Adrenal gland (tissue), 12 donors: ENCODE results near the gene KNG1. TPM values are rescaled to one million over a fixed set of nuclear protein-coding genes. Genes with fewer than 3 reads are reported as not detected.
"Not testable (repeated sequence)": the region's sequence is repeated elsewhere in the genome, so short reads cannot be mapped to it uniquely, and the experiment has no call there.

Experiments
- DNase-seq, 7 donors: peaks; one replicate each; pipeline ENCODE4 v3.0.0-alpha.2; 2019 to 2020
- H3K27ac ChIP-seq, 5 donors: fragments of 200-600 bp; sonication (generic) in 4 of 5; 1 replicate in 3 of 5; 2 replicates in 2 of 5; pipeline versions ENCODE4 v1.5.1 to v1.8.0; 2016 to 2020; ENCODE audit warnings: mild to moderate bottlenecking in 1 of 5
- H3K27me3 ChIP-seq: fragments of 200-600 bp; 2 replicates; pipeline ENCODE4 v1.8.0; 2021
- H3K36me3 ChIP-seq, 2 donors: fragments of 200-600 bp; replicated peaks in 1 of 2; 1 replicate in 1 of 2; 2 replicates in 1 of 2; pipeline versions ENCODE4 v1.5.1 to v1.8.0; 2018 to 2022
- H3K4me1 ChIP-seq, 2 donors: fragments of 200-600 bp; replicated peaks in 1 of 2; 1 replicate in 1 of 2; 2 replicates in 1 of 2; pipeline versions ENCODE4 v1.5.1 to v1.8.0; 2018 to 2021
- H3K4me3 ChIP-seq, 4 donors: fragments of 200-600 bp; sonication (generic) in 3 of 4; one replicate each; pipeline ENCODE4 v1.5.1; 2016 to 2018
- H3K9me3 ChIP-seq, 3 donors: fragments of 200-600 bp; sonication (generic) in 1 of 3; replicated peaks in 1 of 3; 1 replicate in 2 of 3; 2 replicates in 1 of 3; pipeline versions ENCODE4 v1.5.1 to v1.8.0; 2016 to 2021
- POLR2A ChIP-seq, 2 donors: fragments of 450-650 bp; IDR thresholded peaks; one replicate each; pipeline ENCODE4 v1.6.1; 2017; ENCODE audit warnings: antibody characterized with exemption in 2 of 2, mild to moderate bottlenecking in 2 of 2, moderate library complexity in 1 of 2
- WGBS, 4 donors: extraction: QIAGEN DNeasy Blood & Tissue Kit in 2 of 4; methylation state at CpG; one replicate each; pipeline versions ENCODE4 v1.1.5 to v1.1.7; 2013 to 2017; 5-methylcytosine and 5-hydroxymethylcytosine counted together
- intact Hi-C, 2 donors: fragments of 100-400 bp; cut with DNase I; formaldehyde crosslinking; loops; one replicate each; pipeline versions ENCODE4 v1.14.1 to v1.15.0; 2022 to 2023
- polyA plus RNA-seq, 3 donors: library from polyadenylated mRNA; stranded (reverse); fragments of 200-250 nt in 2 of 3; fragments of 350-450 nt in 1 of 3; fragmentation: Illumina TruSeq in 1 of 3; extraction: RNeasy Lipid Tissue Mini Kit (QIAGEN cat#74804) in 1 of 3; gene quantifications; one replicate each; pipeline ENCODE4 v1.2.3, GENCODE V29; 2013 to 2014
- total RNA-seq, 9 donors: library from RNA; depleted of rRNA in 4 of 9; stranded (reverse); fragments of >200 nt in 4 of 9; fragments of 120-200 nt in 1 of 9; fragmentation: NEBNext Ultra II Directional in 1 of 9; extraction: Animal tissue kit (Norgen Biotek cat#: 25700) in 1 of 9; gene quantifications; one replicate each; pipeline versions ENCODE4 v1.1.0 to v1.2.4, GENCODE V29; 2013 to 2023
- TF ChIP-seq, protein P1 (sequence below), 6 experiments: fragments of 450-650 bp in 4 of 6; fragments of 200-600 bp in 2 of 6; sonication (generic) in 1 of 6; IDR thresholded peaks; 1 replicate in 5 of 6; 2 replicates in 1 of 6; pipeline versions ENCODE4 v1.5.1 to v1.8.0; 2016 to 2021; ENCODE audit warnings: antibody characterized with exemption in 6 of 6, mild to moderate bottlenecking in 2 of 6, moderate library complexity in 1 of 6
- donor health status: healthy with polysubstance abuse.
- donor health status: Bipolar disorder and iron deficiency.
- donor health status: DM: yes; HTN: yes; CAD: no.
- donor health status: DM: no; HTN: no; CAD: no.
- donor health status: DM: no; HTN: no; CAD: no.
- donor health status: DM: yes; HTN: yes; CAD: no.

KNG1 gene
- total and polyA plus RNA-seq, 12 donors, result 0.16 to 0.38 (median 0.26) TPM; not detected in 8

DNA sequence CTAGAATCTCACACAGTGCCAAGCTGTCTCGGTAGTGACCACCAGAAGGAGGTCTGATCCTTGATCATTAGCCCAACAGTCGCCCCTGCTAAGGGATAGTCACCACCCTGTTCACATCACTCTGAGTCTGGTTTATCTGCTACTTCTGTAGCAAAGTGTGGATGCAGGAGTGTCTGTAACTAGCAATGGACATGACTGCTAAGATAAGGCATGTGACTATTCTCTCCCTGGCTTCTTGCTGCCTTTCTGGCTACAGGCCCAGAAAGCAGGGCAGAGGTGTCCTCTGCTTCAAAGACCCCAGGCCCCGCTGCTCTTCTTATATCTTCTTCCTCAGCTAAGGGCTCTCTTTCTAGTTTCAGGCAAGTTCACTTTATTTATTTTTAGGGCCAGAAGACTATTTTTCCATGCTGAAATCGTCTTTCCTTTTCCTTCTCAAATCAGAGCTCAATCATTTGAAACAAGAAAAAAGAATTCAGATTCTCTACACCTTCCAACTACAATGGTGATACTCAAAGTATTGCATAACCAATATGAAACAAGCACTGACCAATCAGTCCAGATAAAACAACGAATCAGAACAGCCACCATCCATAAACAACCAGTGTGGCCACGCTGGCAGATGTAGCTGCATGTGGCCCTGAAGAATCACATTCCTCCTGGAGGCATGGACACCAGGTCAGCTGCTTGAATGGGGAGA lies 8.0 kb upstream of the KNG1 start:
- intact Hi-C loops, result no loop called here
- Histone ChIP-seq H3K4me1 (no peaks in the 10 kb centered on the region), H3K9me3 (no peaks in the 10 kb centered on the region), H3K4me3 (no peak overlapping the region), H3K27ac (no peak overlapping the region), H3K27me3 (no peaks in the 10 kb centered on the region), H3K36me3 (no peaks in the 10 kb centered on the region)
- WGBS, 4 donors, result 63 to 73% (median 72%) methylated on average over 5 to 6 of the region's 6 CpGs
- TF ChIP-seq, protein P1, sequence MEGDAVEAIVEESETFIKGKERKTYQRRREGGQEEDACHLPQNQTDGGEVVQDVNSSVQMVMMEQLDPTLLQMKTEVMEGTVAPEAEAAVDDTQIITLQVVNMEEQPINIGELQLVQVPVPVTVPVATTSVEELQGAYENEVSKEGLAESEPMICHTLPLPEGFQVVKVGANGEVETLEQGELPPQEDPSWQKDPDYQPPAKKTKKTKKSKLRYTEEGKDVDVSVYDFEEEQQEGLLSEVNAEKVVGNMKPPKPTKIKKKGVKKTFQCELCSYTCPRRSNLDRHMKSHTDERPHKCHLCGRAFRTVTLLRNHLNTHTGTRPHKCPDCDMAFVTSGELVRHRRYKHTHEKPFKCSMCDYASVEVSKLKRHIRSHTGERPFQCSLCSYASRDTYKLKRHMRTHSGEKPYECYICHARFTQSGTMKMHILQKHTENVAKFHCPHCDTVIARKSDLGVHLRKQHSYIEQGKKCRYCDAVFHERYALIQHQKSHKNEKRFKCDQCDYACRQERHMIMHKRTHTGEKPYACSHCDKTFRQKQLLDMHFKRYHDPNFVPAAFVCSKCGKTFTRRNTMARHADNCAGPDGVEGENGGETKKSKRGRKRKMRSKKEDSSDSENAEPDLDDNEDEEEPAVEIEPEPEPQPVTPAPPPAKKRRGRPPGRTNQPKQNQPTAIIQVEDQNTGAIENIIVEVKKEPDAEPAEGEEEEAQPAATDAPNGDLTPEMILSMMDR (IDR thresholded peaks at IDR 0.05), result no peak
- no peak for TF ChIP-seq POLR2A (IDR thresholded peaks at IDR 0.05)
- DNase-seq, result no peak

DNA sequence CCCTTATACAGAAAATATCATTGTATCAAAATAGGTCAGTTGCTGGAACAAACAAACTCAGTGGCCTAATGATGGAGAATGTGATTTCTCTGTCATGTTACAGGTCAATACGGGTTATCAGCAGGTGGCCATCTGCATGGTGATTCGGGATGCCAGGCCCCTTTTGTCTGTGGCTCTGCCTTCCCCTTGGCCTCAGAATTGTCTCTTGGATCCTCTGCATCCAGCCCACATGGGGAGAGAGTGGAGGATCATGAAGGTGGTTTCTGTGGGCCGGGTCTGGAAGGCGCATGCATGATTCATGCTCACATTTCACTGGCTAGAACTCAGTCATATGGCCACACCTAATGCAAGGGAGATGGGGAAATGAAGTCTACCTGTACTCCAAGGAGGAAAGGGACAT lies 6.5 kb upstream of the KNG1 start:
- H3K4me1 ChIP-seq, result not testable (repeated sequence)

DNA sequence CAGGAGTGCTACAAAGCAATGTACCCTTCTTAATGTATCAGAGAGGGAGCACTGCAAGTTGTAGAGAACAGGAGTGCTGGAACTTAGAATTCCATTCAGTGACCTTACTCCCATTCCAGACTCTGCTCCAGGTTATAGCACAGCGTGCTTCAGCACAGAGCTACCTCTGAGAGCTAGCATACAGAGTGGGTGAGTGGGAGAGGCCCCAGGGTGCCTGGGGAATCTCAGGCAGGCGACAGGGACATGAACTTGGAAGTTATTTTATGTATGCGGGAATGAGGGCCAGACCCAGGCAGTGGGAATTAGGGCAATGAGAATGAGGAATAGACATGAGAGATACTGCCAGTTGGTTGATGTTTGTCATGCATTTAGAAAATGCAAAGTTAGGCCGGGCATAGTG lies 3.7 kb upstream of the KNG1 start:
- H3K4me3 ChIP-seq, result no peak overlapping the region
- H3K9me3 ChIP-seq, result no peaks in the 10 kb centered on the region
- H3K36me3 ChIP-seq, result no peaks in the 10 kb centered on the region
- no peak for DNase-seq
- H3K4me1 ChIP-seq, result no peaks in the 10 kb centered on the region
- WGBS, 4 donors, result 74 to 77% (median 75%) methylated on average over 4 of the region's 4 CpGs
- TF ChIP-seq, protein P1 (IDR thresholded peaks at IDR 0.05), result no peak
- TF ChIP-seq POLR2A (IDR thresholded peaks at IDR 0.05), result no peak
- H3K27me3 ChIP-seq, result no peaks in the 10 kb centered on the region
- intact Hi-C loops, result no loop called here
- H3K27ac ChIP-seq, result no peak overlapping the region

More for the DNA sequence above, 6.5 kb upstream of the KNG1 start:
- H3K4me3 ChIP-seq, DNase-seq, intact Hi-C loops, H3K27me3 ChIP-seq, H3K9me3 ChIP-seq, H3K36me3 ChIP-seq, H3K27ac ChIP-seq: not testable (repeated sequence)
- WGBS, 4 donors, result 70 to 88% (median 78%) methylated on average over 3 to 4 of the region's 4 CpGs

DNA sequence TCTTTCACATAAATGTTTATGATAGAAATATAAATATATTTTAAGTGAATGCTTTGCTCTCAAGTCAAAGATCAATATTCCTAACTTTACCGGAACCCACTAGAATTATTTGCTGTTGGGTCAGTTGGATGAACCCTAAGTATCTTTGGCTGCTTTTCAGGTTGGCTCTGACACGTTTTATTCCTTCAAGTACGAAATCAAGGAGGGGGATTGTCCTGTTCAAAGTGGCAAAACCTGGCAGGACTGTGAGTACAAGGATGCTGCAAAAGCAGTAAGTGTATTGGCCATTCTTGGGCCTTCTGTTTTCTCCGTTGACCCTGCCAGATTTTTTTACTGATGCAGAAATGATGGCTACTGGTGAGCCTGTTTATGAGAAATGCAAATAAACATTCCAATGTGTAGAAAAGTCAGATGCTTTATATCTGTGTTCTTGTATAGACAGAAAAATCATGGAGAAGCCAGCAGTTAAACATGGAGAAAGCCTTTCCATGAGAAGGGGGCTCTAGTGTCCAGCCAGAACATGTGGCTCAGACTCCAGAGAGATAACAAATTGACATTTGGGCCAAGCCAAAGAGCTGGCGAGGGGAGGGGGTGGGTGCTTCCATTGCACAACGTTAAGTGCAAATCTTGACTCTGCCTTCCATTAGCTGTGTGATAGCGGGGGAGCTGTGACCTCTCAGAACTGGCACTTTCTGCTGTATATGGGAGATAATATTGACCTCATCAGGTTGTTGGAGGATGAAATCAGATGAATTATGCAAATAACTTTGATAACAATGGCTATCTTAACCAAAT lies 3.0 kb downstream of the KNG1 start:
- TF ChIP-seq POLR2A (IDR thresholded peaks at IDR 0.05), result no peak
- TF ChIP-seq, protein P1 (IDR thresholded peaks at IDR 0.05), result no peak
- Histone ChIP-seq H3K4me1 (no peaks in the 10 kb centered on the region), H3K27ac (no peak overlapping the region), H3K36me3 (no peaks in the 10 kb centered on the region), H3K4me3 (no peak overlapping the region), H3K27me3 (no peaks in the 10 kb centered on the region), H3K9me3 (no peaks in the 10 kb centered on the region)
- no peak for DNase-seq
- 46 to 60% (median 48%) methylated on average over 6 to 7 of the region's 7 CpGs for WGBS, 4 donors
- intact Hi-C loops, result no loop called here
